OCI-M2 (cell line): ENCODE data around the gene ORMDL3.
"Not testable (repeated sequence)": the region's sequence is repeated elsewhere in the genome, so short reads cannot be mapped to it uniquely, and the experiment has no call there.

Experiments
- DNase-seq: peaks from one replicate; lab custom pipeline; 2025; ENCODE audit not compliant: unreplicated experiment; lab: John Stamatoyannopoulos, UW

Gene ORMDL3

GRCh38 chr17:39925282-39926134 lies 1.9 kb downstream of the ORMDL3 start:
- no peak for DNase-seq

GRCh38 chr17:39924691-39925055 lies 2.7 kb downstream of the ORMDL3 start:
- DNase-seq: no peak

- DNase-seq: no peak
Measured at GRCh38 chr17:39923836-39924690, 3.3 kb downstream of the ORMDL3 start.

GRCh38 chr17:39923230-39923629 lies 4.2 kb downstream of the ORMDL3 start:
- no peak for DNase-seq

GRCh38 chr17:39922006-39922405 lies 5.4 kb downstream of the ORMDL3 start:
- no peak for DNase-seq

GRCh38 chr17:39921323-39921722 lies 6.1 kb downstream of the ORMDL3 start:
- no peak for DNase-seq

GRCh38 chr17:39920218-39921210 lies 6.9 kb downstream of the ORMDL3 start:
- DNase-seq: no peak

GRCh38 chr17:39919087-39919683 lies 8.2 kb downstream of the ORMDL3 start:
- DNase-seq: no peak

- no peak for DNase-seq
Measured at GRCh38 chr17:39916918-39917317, 10.5 kb downstream of the ORMDL3 start.

GRCh38 chr17:39915559-39915958 lies 11.8 kb downstream of the ORMDL3 start:
- no peak for DNase-seq

GRCh38 chr17:39913989-39914388 lies 13.4 kb downstream of the ORMDL3 start:
- no peak for DNase-seq

GRCh38 chr17:39908789-39909352 lies 18.5 kb downstream of the ORMDL3 start:
- no peak for DNase-seq

- DNase-seq: no peak
Measured at GRCh38 chr17:39904990-39905288, 22.5 kb downstream of the ORMDL3 start.

GRCh38 chr17:39903158-39903884 lies 24.1 kb downstream of the ORMDL3 start:
- no peak for DNase-seq

GRCh38 chr17:39902027-39902426 lies 25.4 kb downstream of the ORMDL3 start:
- not testable (repeated sequence) for DNase-seq

GRCh38 chr17:39899215-39899614 lies 28.2 kb downstream of the ORMDL3 start:
- DNase-seq: no peak

- no peak for DNase-seq
Measured at GRCh38 chr17:39898088-39898487, 29.3 kb downstream of the ORMDL3 start.

- DNase-seq: no peak
Measured at GRCh38 chr17:39894681-39895376, 32.6 kb downstream of the ORMDL3 start.

GRCh38 chr17:39889200-39889599 lies 38.2 kb downstream of the ORMDL3 start:
- DNase-seq: no peak
